ENCODE data around the gene MLLT1. TPM values are rescaled to one million over a fixed set of nuclear protein-coding genes. Genes with fewer than 3 reads are reported as not detected.

The MLLT1 gene
- total RNA-seq, 1 experiment from 2014 or later, result 29.0 TPM

GRCh38 chr19:6226012-6226411 is 53.8 kb downstream of the MLLT1 start:
- Histone ChIP-seq H3K9me3 (ENCODE audit: low read length) (no peaks in the 10 kb centered on the region), H3K9ac (ENCODE audit: low read length) (no peak overlapping the region), H4K20me1 (ENCODE audit: low read length) (0 out of 2 replicates have a peak, but pooled peaks cover 5% of the 10 kb centered on the region), H3K4me2 (ENCODE audit: low read length) (no peak overlapping the region), H3K36me3 (ENCODE audit: low read depth, low read length) (peaks cover 17% of the 10 kb centered on the region; the same call in 1 of the 2 replicates), H3K4me3 (ENCODE audit: low read length) (no peak overlapping the region), H2AFZ (ENCODE audit: low read length) (no peak overlapping the region), H3K9me2 (replicated peaks; ENCODE audit: low read length) (no peaks in the 10 kb centered on the region), H3F3A (ENCODE audit: low read length, unreplicated experiment) (no peaks in the 10 kb centered on the region), H3K27ac (ENCODE audit: low read length) (no peak overlapping the region), H3K27me3 (ENCODE audit: low read length) (no peaks in the 10 kb centered on the region), H3K79me2 (ENCODE audit: low read length) (peaks cover 11% of the 10 kb centered on the region), H3K4me1 (ENCODE audit: insufficient read depth, low read length) (no peaks in the 10 kb centered on the region)
- intact Hi-C loops (cut with micrococcal nuclease), result no loop called here
- no TSS peak for BruUV-seq (replicated peaks)
- ChIA-PET CTCF (no interaction called here), POLR2A (ENCODE audit: unreplicated experiment) (no interaction called here)
- DNase-seq, result no peak
- TF ChIP-seq EZH2phosphoT487 (IDR thresholded peaks at IDR 0.05; ENCODE audit: borderline replicate concordance, low read length), result no peak
- TF ChIP-seq, protein P1, sequence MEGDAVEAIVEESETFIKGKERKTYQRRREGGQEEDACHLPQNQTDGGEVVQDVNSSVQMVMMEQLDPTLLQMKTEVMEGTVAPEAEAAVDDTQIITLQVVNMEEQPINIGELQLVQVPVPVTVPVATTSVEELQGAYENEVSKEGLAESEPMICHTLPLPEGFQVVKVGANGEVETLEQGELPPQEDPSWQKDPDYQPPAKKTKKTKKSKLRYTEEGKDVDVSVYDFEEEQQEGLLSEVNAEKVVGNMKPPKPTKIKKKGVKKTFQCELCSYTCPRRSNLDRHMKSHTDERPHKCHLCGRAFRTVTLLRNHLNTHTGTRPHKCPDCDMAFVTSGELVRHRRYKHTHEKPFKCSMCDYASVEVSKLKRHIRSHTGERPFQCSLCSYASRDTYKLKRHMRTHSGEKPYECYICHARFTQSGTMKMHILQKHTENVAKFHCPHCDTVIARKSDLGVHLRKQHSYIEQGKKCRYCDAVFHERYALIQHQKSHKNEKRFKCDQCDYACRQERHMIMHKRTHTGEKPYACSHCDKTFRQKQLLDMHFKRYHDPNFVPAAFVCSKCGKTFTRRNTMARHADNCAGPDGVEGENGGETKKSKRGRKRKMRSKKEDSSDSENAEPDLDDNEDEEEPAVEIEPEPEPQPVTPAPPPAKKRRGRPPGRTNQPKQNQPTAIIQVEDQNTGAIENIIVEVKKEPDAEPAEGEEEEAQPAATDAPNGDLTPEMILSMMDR (conservative IDR thresholded peaks at IDR 0.05; ENCODE audit: low read depth, low read length), result no peak
- no peak for TF ChIP-seq EZH2 (IDR thresholded peaks at IDR 0.05; ENCODE audit: low read length, unreplicated experiment)
- ATAC-seq, result no peak

GRCh38 chr19:6225232-6225865 is 54.4 kb downstream of the MLLT1 start:
- POLR2A ChIA-PET (ENCODE audit: unreplicated experiment), result no interaction called here

More at GRCh38 chr19:6225232-6225865, 54.4 kb downstream of the MLLT1 start:
- H3K9me3 ChIP-seq (ENCODE audit: low read length), result no peaks in the 10 kb centered on the region
- no peaks in the 10 kb centered on the region for H3K9me2 ChIP-seq (replicated peaks; ENCODE audit: low read length)
- peaks cover 5% of the 10 kb centered on the region; the same call in 1 of the 2 replicates for H3K79me2 ChIP-seq (ENCODE audit: low read length)
- H3K4me2 ChIP-seq (ENCODE audit: low read length), result no peak overlapping the region
- no TSS peak for BruUV-seq (replicated peaks)
- no peak overlapping the region for H2AFZ ChIP-seq (ENCODE audit: low read length)
- no peak for ATAC-seq
- H3F3A ChIP-seq (ENCODE audit: low read length, unreplicated experiment), result no peaks in the 10 kb centered on the region
- no peak for DNase-seq
- 0 out of 2 replicates have a peak, but pooled peaks cover 5% of the 10 kb centered on the region for H4K20me1 ChIP-seq (ENCODE audit: low read length)
- H3K4me1 ChIP-seq (ENCODE audit: insufficient read depth, low read length), result no peaks in the 10 kb centered on the region
- H3K27me3 ChIP-seq (ENCODE audit: low read length), result no peaks in the 10 kb centered on the region
- peaks cover 17% of the 10 kb centered on the region; the same call in 1 of the 2 replicates for H3K36me3 ChIP-seq (ENCODE audit: low read depth, low read length)
- intact Hi-C loops (cut with micrococcal nuclease), result no loop called here
- H3K4me3 ChIP-seq (ENCODE audit: low read length), result no peak overlapping the region
- H3K27ac ChIP-seq (ENCODE audit: low read length), result no peak overlapping the region
- CTCF ChIA-PET, result no interaction called here
- TF ChIP-seq EZH2 (IDR thresholded peaks at IDR 0.05; ENCODE audit: low read length, unreplicated experiment) (no peak), EZH2phosphoT487 (IDR thresholded peaks at IDR 0.05; ENCODE audit: borderline replicate concordance, low read length) (no peak)
- TF ChIP-seq, protein P1 (conservative IDR thresholded peaks at IDR 0.05; ENCODE audit: low read depth, low read length), result no peak
- no peak overlapping the region for H3K9ac ChIP-seq (ENCODE audit: low read length)

All from PC-3 (cell line).